ENCODE results near the gene RASGRP2.

Gene RASGRP2

DNA sequence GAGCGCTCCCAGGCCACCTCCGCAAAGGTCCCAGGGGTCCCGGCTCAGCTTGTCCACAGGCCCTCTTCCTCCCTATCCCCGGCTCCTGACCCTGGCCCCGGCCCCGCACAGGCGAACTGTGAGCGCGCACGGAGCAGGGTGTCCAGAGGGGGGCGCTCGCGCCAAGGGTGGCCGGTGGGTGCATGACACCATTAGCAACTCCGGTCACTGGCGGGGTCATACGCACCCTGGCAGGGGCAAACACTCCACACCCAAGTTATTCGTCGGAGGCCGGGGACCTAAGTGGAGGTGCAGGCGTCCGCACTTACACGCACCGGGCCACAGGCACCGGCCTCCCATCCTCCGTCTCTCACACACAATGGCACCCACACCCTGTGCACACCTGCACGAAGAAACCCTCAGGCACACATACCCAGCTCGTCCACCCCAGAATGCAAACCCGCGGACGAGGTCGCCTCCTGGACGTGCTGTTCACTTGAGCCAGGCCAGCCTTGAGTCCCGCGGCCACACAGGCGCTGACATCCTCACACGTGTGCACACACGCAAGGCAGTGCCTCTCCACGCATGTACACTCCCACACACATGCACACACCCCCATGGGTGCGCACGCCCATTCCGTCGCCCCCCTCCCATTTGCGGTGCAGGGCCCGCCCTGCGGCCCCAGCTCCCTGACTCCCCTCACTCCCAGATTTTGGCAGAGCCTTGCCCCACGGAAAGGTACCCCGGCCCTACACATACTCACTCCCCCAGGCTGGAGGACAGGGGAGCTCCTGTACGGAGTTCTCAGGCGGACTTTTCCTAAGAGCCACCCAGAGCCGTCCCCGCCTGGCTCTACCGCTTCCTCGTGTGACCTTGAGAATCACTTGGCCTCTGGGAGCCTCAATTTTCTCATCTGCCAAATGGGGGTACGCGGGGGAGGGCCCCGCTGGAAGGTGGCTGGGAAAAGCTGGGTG, at the start of gene RASGRP2:
Gene RASGRP2, minus strand, starts transcription at position 552 of the 953 bp plus-strand sequence. CDS start 1,276 bp downstream, outside the sequence.
- peak; percentile 58 to 64 (median 63) for DNase-seq (ENCODE audit: low read depth in 3 of 3)

DNA sequence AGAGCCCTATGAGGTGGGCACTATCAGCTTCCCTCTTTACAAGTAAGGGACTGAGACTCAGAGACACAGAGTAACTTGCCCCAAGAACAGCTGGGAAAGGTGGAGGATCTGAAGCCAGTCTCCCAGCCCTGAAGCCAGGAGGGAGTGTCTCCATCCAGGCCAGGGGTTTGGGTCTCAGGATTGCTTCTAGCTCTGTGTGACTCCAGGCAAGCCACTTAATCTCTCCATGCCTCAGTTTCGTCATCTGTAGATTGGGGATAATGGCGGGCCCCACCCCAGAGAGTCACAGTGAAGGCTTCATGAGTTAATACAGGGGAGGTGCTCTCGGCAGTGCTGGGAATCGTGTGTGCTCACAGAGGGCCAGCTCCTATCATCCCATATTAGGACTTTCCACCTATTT, 48.5 kb upstream of the RASGRP2 start:
- no peak for DNase-seq (ENCODE audit: low read depth in 3 of 3)

DNA sequence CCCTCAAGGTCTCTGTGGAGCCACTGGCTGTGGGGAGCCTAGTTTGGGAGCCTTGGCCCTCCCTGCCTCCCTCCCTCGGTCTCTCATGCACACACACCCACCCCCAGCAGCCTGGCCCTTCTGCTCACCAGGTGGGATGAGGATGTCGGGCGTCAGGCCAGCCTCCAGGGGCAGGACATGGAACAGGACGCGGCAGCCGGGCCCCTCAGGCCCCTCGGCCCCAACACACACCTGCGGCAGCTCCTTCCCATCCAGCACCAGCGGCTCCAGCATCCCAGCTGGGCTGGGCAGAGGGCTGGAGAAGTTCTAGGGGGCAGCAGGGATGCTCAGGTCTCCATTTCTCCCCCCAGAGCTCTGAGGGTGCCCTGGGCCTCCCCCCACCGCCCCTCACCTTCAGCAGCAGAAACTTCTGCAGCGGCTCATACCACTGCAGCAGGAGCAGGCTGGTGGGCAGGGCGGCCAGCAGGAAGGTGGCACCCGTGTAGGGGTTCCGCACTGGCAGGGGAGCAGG, 47.9 kb upstream of the RASGRP2 start:
- DNase-seq (ENCODE audit: low read depth in 3 of 3): no peak

DNA sequence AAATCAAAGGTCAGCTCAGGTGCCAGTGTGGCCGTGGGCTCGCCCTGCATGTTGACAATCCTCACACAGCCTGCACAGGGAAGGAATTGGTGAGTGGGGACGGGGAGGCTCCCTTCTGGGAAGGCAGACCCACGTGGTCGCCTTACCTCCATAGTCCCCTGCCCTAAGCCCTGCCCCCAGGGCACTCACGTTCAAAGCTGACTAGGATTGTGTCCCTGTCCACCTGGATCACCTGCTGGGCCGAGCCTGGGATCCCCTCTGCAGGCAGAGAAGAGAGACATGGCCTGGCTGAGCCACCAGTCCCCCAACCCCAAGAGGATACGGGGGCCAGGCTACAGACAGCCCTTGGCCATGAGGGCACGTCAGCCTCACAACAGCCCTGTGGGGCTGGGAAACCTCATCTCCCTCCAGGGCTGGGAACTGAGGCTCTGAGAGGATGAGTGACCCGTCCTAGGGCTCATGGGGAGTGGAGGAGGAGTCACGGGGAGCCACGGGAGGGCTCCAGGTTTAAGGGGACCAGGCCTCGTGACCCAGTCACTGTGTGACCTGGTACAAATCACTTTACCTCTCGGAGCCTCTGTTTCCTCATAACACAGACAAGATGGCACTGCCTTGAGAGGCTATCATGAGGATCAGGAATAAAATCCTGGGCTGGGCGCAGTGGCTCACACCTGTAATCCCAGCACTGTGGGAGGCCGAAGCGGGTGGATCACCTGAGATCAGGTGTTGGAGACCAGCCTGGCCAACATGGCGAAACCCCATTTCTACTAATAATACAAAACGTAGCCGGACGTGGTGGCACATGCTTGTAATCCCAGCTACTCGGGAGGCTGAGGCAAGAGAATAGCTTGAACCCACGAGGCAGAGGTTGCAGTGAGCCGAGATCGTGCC, 46.5 kb upstream of the RASGRP2 start:
- DNase-seq (ENCODE audit: low read depth in 3 of 3): no peak

DNA sequence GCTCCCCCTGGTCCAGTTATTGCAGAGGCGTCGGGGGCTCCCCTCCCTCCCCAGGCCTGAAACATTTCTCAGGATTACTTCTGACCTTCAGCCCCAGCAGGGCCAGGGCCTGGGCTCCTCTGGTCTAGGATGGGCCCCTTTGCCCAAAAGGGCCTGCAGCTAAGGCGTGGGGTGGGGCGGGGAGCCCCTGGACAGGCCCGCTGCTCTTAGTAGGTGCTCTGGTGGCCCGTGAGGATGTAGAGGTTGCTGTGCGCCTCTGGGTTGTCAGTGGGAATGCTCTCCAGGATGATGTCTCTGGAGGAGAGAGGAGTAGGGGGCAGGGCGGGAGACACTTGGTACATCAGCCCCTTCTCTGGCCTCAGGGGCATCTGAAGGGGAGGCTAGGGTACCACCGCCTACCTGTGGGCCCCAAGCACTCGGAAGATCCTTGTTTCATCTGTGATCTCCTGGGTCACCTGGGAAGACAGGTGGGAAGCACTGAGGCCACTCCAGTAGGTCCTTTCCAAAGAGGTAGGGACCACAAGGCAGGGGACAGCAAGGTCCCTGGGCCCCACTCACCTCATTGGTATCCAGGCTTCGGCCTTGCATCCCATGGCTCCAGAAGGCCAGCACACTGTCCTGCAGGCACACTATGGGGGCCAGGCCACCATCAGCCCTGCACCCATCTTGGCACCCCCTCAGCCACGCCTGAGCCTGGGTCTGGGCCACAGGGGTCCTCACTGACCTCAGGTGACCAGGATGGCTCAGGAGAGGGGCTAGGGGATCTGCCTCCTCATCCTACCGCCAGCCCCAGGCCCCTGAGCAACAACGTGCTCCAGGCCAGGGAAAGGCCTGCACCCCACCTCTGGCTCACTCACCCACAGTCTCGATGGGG, 45.6 kb upstream of the RASGRP2 start:
- DNase-seq (ENCODE audit: low read depth in 3 of 3): no peak

DNA sequence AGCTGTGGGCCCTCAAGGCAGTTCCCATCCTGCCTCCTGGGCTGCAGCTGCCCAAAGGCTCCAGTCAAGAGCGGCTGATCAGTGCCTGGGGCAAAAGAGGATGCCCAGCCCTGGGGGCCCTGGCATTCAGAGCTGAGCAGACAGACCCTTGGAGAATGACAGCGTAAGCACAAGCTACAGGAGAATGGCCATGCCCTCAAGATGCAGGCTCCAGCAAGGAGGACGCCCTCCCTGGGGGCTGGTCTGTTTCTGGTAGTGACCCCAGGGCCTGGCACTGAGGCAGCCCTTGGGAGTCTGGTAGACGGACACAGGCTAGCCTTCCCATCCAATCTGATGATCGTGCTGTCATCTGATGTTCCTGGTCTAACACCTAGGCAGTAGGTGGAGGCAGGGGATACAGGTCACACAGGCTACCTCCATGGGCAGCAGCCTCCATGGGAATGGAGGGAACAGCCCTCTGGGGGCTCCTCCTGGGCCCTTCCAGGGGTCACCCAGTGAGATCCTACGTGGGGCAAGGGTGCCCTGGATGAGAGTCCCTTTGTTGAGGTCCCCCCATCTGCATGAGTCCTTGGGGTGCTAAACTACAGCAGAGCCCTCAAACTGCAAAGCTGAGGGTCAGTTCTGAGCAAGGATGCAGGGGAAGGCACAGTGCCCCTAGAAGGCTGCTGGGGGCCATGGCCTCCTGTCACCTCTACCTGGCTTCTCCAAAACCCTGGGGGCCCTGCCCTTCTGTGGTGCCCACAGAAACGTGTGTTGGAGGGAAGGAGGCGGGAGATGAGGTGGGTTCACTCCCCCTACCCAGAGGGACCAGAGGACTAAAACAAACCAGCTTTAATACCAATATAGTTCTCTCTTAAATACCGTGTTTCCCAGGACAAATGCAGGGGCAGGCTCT, 44.6 kb upstream of the RASGRP2 start:
- DNase-seq (ENCODE audit: low read depth in 3 of 3): no peak

DNA sequence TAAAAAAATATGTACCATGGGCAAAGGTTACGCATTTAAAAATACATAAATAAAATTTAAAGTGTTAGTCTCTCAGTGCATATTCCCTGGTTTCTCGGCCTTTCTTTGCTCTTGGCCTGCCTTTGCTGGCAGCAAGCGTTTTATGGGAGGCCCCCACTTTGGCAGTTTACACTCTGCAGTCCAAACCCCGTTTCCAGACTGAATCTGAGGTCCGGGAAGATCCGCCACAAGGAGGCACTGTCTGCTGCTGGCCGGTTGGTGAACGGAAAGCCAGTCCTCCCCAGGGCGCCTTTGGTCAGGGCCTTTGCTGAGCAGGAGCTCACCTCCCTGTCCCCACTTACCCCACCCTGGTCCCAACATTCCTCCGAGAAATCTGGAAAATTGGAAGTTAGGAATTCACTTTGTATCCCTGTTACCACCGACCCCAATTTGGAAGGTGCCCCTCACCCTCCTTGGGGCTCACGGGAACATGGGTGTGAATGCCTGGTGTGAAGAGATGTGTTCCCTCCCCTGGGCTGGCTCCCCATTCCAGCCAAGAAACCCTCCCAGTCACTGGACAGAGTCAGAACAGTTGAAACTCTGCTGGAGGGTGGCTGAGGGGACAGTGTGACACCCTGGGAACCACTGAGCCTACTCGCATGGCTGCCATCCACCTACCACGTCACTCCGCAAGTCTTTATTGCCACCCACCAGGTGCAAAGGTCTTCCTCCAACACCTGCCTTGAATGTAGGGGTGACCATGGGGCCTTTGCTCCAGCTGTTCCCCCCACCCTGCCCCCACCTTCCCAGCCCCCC, 43.8 kb upstream of the RASGRP2 start:
- DNase-seq (ENCODE audit: low read depth in 3 of 3): peak in 2 of 3 experiments; percentile 32 to 40

DNA sequence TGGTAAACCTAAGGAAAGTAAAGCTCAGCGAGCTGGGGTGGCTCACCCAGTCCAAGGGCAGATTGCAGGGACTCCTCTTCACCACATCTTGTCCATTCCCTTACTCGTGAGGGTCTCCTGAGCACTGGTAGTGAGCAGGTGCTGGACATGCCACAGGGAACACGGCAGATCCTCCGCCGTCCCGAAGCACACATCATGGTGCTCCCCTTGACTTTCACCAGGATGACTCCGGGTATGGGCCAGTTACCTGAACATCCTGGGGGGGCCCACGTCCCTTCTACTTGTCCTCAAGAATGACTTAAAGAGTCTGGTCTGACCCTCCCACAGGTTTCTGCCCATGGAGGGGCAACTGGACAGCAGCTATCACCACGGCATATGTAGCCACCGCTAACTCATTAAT, 42.4 kb upstream of the RASGRP2 start:
- DNase-seq (ENCODE audit: low read depth in 3 of 3): no peak

DNA sequence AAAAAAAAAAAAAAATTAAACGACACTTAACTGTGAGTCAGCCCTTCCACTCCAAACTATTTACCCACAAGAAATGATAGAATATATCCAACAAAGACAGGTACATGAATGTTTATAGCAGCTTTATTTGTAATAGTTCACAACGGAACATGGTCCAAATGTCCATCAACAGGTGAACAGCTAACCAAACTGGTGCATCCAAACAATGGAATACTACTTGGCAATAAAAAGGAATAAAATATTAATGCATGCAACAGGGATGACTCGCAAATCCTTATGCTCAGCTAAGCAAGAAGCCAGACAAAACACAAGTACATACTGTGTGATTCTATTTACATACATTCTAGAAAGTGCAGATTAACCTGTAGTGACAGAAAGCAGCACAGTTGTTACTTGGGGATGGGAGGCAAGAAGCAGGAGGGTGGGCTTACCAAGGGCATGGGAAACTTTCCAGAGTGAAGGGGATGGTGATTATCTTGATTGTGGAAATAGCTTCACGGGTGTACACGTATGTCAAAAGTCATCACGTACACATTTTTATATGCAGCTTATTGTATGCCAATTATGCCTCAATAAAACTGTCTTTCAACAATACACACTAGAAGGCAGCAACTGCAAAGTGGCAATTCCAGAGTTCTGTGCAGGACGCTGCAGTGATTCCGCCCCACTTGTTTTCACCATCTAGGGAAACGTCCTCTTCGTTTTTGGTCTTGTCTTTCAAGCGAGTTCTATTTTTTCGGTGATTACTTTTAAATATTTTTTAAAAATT, 41.1 kb upstream of the RASGRP2 start:
- DNase-seq (ENCODE audit: low read depth in 3 of 3): no peak

DNA sequence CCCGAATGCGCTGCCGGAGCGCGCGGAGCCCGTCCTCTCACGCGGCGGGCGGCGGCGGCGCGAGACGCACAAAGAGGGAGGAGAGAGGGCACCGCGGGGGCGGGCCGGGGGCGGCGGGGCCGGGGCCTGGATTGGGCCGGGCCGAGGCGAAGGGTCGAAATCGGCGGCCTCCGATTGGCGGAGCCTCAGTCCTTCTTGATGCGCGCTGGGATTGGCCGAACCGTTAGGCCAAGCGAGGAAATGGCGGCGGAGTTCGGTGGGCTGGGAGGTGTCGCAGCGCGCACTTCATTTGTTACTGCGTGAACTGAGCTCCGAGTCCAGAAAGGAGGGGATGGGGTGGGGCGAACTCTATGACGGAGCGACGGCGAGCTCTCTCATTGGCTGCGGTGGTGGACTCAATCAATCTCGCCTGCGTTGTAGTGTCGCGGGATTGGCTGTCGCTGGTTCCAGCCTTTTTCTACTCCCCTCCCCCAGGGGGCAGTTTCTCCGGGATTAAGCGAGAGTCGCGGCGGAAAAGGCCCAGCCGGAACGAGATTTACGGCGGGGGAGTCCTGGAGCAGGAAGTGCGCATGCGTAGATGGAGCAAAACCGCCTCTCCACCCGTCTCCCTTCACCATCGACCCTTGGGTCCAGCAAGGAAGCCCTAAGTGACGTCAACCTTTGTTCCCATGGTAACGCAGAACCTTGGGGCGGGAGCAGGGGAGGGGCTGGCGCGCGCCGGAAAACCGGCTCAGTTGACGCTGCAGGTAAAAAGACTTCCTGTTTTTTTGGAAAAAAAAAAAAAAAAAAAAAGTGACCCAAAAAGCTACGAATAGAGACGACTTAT, 34.7 kb upstream of the RASGRP2 start, which contains the start of gene SF1:
Gene SF1, minus strand, starts transcription at position 70 of the 826 bp plus-strand sequence. CDS start 150 bp downstream, outside the sequence.
- DNase-seq (ENCODE audit: low read depth in 3 of 3): peak; percentile 91 to 99 (median 97)

DNA sequence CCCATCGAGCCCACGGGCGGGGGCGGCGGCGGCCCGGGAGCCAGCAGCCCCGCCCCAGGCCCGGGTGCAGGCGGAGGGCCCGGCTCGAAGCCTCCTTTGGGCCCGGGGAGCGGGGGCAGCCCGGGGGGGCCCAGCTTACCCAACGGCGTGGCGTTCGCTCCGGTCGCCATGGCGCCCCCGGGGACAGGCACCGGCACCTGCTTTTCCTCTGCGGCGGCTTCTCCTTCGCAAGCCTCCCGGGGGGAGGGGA, 34.2 kb upstream of the RASGRP2 start:
- DNase-seq (ENCODE audit: low read depth in 3 of 3): peak in 1 of 3 experiments; percentile 35

DNA sequence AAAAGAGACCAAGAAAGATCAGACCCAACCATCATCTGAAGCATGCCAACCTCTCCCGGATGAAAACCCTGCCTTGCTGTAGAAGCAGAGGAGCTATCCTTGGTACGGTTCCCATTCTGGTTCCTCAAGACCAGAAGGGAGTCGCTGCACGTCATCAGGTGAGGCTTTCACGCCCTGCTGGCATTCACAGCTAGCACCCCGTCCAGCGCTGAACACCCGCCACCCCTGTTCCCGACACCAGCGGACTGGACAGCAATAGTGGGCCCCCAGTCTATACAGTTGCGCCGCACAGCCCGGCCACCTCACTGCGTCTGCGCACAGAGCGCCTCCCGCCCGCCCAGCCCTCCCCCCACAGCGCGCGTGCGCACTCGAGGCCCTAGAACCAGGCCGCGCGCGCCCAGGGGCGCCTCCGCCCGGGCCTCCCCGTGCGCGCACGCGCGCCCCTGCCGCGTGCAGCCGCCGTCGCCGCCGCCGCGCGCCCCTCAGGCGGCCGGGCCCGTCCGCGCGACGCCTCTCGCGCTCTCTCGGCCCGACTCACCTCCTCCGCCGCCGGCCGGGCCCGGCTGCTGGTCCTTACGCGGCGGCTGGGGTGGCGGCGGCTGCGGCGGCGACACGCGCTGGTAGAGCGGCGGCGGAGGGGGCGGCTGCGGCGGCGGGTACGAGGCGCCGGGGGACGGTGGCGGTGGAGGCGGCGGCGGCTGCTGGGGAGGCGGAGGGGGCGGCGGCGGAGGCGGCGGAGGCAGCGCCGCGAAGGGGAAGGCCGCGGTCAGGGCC, 33.7 kb upstream of the RASGRP2 start:
- peak; percentile 66 to 72 (median 68) for DNase-seq (ENCODE audit: low read depth in 3 of 3)

DNA sequence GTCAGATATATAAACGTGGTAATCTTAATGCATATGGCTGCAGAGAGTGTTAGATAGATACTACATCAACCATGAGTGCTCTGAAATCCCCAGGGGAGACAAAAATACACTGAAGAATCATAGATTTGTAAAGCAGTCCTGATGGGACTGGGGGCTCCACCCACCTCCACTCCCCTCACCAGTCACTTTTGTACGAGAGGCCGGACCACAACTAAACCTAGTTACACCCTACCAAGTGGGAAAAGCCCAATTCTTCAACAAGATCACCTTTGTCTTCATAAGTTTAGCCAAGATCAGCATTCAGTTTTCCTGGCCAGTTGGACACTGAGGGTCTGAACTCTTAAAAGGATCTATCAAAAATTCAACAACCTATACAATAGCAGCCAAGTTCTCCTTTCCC, 32.9 kb upstream of the RASGRP2 start:
- DNase-seq (ENCODE audit: low read depth in 3 of 3): no peak

DNA sequence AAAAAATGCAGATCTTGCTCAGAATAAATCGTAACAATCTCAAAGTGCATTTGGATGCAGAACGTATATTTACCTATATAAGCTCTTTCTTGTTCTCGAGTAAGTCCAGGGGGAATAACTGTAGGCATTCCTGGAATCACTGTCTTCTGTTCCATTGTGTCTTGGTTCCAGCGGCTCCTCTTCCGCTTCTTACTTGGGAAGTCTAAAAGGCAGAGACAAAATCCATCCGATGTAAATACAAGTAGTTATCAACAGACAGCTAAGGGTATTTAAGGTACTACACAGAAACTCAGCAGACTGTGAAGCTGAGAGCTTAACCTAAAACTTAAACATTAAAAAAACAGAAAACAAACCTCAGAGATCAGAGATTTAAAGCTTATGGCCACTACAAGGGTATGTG, 32.5 kb upstream of the RASGRP2 start:
- no peak for DNase-seq (ENCODE audit: low read depth in 3 of 3)

DNA sequence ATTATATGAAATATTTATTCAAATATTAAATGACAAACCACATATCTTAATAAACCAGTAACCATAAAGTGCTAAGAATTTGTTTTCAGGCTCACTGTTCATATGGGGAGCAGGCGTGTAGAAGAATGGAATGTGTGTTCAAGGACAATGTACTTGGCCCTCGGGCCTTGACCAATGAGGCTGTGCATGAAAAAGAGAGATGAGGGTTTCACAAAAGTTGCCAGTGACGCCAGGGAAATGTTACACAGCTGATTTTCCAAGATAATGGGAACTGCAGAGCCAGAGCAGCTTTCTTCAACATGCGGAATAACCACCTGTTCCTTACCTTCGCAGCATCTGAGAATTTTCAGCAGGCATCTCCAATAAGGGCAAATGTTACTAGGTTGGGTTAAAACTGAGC, 30.2 kb upstream of the RASGRP2 start:
- DNase-seq (ENCODE audit: low read depth in 3 of 3): no peak

DNA sequence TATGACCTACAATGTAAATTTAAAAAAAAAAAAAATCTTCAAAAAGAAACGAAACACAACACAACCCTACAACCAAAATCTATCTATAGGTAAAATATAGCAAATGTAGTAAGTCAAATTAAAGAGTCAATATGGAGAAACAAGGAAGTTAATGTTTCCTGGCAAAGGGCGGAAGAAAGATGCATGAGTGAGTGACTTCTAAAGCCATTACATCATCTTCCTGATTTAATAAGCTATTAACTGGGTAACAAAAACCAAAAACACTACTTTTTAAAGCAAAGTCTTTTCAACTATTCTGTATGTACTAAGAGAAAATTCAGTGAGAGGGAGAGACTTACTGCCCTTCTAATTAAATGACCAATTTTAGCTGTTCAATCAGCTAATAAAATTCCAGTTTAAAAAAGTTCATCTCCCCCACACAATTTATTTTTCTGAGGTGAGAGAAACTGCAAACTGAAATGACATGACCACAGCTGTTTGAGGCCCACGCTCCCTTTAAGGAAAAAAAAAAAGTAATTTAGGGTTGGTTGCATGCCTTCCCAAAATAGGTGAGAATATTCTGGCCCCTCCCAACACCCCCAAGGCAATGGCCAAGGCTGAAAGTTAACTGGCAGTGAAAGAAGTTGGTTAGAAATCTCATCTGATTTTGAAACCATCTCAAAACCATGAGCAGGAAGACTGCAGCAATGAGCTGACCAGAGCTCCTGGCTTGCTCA, 28.5 kb upstream of the RASGRP2 start:
- DNase-seq (ENCODE audit: low read depth in 3 of 3): no peak
